ENCODE data around the gene DLK1. TPM values are rescaled to one million over a fixed set of nuclear protein-coding genes. Genes with fewer than 3 reads are reported as not detected.

DLK1 gene
- total RNA-seq, 1 donor from 2014 or later = not detected

DNA sequence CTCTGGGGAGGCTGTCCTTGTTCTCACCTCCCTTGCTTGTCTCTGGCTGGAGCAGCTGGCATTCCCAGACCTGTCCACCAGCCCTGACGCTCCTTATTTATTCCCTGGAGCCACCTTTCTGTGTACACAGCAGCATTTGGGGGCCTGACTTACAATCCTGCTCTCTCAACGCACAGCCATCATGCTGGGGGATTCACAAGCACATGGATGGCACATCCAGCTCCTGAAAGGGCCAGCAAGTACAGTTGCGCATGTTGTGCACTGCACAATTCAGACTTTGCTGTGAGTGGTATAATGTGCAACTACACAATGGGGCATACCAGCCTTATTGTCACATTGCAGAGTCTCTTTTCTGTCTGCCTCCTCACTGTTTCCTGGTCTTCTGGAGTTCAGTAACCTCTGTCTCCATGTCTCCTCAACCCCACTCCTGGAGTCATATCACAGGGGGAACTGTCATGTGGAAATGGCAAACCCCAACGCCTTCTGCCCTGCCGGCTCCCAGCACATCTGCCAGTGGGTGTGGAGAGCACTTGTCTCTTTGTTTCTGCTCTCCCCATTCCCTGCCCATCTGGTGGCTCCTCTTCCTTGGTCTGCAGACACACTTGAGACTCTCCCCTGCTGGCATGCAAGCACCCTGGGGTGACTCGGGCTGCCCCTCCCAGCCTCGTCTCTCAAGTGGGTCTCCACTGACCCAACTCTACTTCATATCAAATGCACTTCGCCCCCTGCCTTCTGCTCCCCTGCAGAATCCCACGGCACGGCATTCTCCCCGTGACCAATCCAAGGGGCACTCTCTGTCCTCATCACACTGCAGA, 58.0 kb downstream of the DLK1 start:
- ATAC-seq (ENCODE audit: low read depth) = no peak
- TF ChIP-seq, protein P1, sequence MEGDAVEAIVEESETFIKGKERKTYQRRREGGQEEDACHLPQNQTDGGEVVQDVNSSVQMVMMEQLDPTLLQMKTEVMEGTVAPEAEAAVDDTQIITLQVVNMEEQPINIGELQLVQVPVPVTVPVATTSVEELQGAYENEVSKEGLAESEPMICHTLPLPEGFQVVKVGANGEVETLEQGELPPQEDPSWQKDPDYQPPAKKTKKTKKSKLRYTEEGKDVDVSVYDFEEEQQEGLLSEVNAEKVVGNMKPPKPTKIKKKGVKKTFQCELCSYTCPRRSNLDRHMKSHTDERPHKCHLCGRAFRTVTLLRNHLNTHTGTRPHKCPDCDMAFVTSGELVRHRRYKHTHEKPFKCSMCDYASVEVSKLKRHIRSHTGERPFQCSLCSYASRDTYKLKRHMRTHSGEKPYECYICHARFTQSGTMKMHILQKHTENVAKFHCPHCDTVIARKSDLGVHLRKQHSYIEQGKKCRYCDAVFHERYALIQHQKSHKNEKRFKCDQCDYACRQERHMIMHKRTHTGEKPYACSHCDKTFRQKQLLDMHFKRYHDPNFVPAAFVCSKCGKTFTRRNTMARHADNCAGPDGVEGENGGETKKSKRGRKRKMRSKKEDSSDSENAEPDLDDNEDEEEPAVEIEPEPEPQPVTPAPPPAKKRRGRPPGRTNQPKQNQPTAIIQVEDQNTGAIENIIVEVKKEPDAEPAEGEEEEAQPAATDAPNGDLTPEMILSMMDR (IDR thresholded peaks at IDR 0.05) = no peak
- ChIA-PET POLR2A (no interaction called here), CTCF (no interaction called here)
- Mint-ChIP-seq H3K27me3 (no peaks in the 10 kb centered on the region), H3K27ac (no peak overlapping the region), H3K4me3 (no peak overlapping the region), H3K9me3 (no peaks in the 10 kb centered on the region), H3K4me1 (no peaks in the 10 kb centered on the region), H3K36me3 (ENCODE audit: low read depth) (no peaks in the 10 kb centered on the region)
- intact Hi-C loops (cut with micrococcal nuclease) = no loop called here
- no peak for DNase-seq

DNA sequence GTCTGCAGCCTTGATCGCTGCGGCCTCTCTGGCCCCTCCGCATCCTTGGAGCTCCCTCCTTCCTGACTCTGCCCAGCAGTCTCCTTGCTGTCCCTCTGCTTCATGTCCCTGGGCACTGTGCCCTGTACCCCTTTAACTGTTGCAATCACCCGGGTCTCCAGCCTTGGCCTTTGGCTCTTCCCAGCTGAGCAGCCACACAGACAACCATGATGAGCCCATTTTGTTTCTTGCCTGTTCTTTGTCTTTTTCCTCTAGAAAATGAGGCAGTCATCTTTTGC, 58.6 kb downstream of the DLK1 start:
- Mint-ChIP-seq H3K27me3 (no peaks in the 10 kb centered on the region), H3K36me3 (ENCODE audit: low read depth) (no peaks in the 10 kb centered on the region), H3K27ac (no peak overlapping the region), H3K4me3 (no peak overlapping the region), H3K9me3 (no peaks in the 10 kb centered on the region), H3K4me1 (no peaks in the 10 kb centered on the region)
- CTCF ChIA-PET = no interaction called here
- DNase-seq (no peak), ATAC-seq (ENCODE audit: low read depth) (no peak)
- TF ChIP-seq, protein P1 (IDR thresholded peaks at IDR 0.05) = no peak
- POLR2A ChIA-PET = no interaction called here
- intact Hi-C loops (cut with micrococcal nuclease) = no loop called here

DNA sequence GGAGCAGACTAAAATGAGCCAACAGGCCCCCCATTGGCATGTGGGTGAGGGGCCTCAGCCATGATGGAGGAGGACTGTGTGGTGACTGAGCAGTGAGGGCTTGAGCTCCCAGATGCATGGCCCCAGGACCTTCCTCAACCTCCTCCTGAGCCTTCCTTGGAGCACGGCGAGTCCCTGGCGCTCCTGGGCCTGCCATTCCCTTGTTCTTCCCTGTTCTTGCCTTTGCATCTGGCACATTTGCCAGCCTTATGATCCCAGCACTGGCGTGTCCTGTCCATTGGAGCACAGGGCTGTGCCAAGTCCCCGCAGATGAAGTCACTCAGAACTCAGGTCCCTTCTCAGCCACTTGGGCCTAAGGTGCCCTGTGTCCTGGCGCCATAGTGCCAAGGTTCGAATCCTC, 58.9 kb downstream of the DLK1 start:
- TF ChIP-seq, protein P1 (IDR thresholded peaks at IDR 0.05) = no peak
- Mint-ChIP-seq H3K27ac (no peak overlapping the region), H3K27me3 (no peaks in the 10 kb centered on the region), H3K4me1 (no peaks in the 10 kb centered on the region), H3K9me3 (no peaks in the 10 kb centered on the region), H3K4me3 (no peak overlapping the region), H3K36me3 (ENCODE audit: low read depth) (no peaks in the 10 kb centered on the region)
- ChIA-PET POLR2A (no interaction called here), CTCF (no interaction called here)
- intact Hi-C loops (cut with micrococcal nuclease) = no loop called here
- DNase-seq (no peak), ATAC-seq (ENCODE audit: low read depth) (no peak)

DNA sequence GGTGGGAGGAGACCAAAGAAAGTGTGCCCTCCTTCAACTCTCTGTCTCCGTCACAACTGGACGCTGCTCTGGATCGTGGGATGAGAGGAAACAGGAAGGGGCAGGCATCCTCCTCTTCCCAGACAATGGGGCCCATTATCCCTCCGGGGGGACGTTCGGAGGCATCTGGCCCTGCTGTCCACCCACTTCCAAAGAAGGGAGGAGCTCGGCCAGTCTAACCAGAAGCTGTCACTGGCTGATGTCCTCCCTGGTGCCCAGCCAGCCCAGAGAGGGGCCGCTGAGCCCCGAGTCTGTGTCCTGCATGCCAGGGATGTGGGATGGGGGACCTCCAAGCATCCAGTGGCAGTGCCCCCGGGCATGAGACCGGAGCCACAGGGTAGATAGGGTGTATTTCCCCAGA, 59.4 kb downstream of the DLK1 start:
- H3K27ac Mint-ChIP-seq = no peak overlapping the region
- DNase-seq (no peak), ATAC-seq (ENCODE audit: low read depth) (no peak)
- H3K4me3 Mint-ChIP-seq = no peak overlapping the region
- H3K4me1 Mint-ChIP-seq = no peaks in the 10 kb centered on the region
- ChIA-PET POLR2A (no interaction called here), CTCF (no interaction called here)
- H3K36me3 Mint-ChIP-seq (ENCODE audit: low read depth) = no peaks in the 10 kb centered on the region
- H3K27me3 Mint-ChIP-seq = no peaks in the 10 kb centered on the region
- TF ChIP-seq, protein P1 (IDR thresholded peaks at IDR 0.05) = no peak
- intact Hi-C loops (cut with micrococcal nuclease) = no loop called here
- H3K9me3 Mint-ChIP-seq = no peaks in the 10 kb centered on the region

DNA sequence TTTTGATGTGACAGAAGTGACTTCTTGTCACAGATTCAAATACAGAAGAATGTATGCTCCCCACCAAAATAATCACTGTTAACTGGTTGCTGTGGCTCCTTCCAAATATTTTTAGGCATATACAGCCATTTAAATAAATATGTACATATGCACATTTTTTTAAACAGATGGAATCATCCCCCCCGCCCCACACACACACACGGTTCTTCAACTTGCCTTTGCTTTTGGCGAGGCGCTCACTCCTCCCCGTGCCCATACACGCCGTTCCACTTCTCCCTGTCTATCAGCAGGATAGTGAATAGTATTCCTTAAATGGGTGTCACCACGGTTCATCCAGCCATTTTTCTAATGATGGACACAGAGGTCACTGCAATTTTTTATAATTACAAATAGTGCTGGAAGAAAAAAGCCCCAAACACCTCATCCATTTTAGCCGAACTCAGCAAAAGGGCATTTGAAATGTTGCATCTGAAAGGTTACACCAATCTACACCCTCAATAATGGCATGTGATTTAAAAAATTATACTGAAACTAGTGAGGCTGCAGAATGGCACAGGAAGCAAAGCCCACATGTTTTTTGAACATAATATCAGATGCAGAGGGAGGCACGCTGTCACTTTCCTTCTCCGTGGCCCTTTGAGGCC, 60.0 kb downstream of the DLK1 start:
- TF ChIP-seq, protein P1 (IDR thresholded peaks at IDR 0.05) = no peak
- Mint-ChIP-seq H3K36me3 (ENCODE audit: low read depth) (no peaks in the 10 kb centered on the region), H3K9me3 (no peaks in the 10 kb centered on the region), H3K4me3 (no peak overlapping the region), H3K4me1 (no peaks in the 10 kb centered on the region), H3K27me3 (no peaks in the 10 kb centered on the region), H3K27ac (no peak overlapping the region)
- ChIA-PET POLR2A (no interaction called here), CTCF (no interaction called here)
- no peak for DNase-seq
- ATAC-seq (ENCODE audit: low read depth) = no peak
- intact Hi-C loops (cut with micrococcal nuclease) = no loop called here

Data from activated B cell treated with CpG ODN at 0.5 μM for 24 hours (primary cell).